ENCODE measurements around the gene GPRC5B.

Gene GPRC5B

GRCh38 chr16:19871721-19872120 lies 12.9 kb downstream of the GPRC5B start:
- DNase-seq (ENCODE audit: low spot score) = no peak

- no peak for DNase-seq (ENCODE audit: low spot score)
Observed at GRCh38 chr16:19868421-19868820, 16.2 kb downstream of the GPRC5B start.

- DNase-seq (ENCODE audit: low spot score) = no peak
Observed at GRCh38 chr16:19864566-19864965, 20.1 kb downstream of the GPRC5B start.

GRCh38 chr16:19863990-19864389 lies 20.7 kb downstream of the GPRC5B start:
- no peak for DNase-seq (ENCODE audit: low spot score)

- DNase-seq (ENCODE audit: low spot score) = no peak
Observed at GRCh38 chr16:19861811-19862327, 22.8 kb downstream of the GPRC5B start.

- DNase-seq (ENCODE audit: low spot score) = no peak
Observed at GRCh38 chr16:19861133-19861532, 23.5 kb downstream of the GPRC5B start.

- no peak for DNase-seq (ENCODE audit: low spot score)
Observed at GRCh38 chr16:19860166-19861041, 24.2 kb downstream of the GPRC5B start.

- DNase-seq (ENCODE audit: low spot score) = no peak
Observed at GRCh38 chr16:19859603-19860002, 25.0 kb downstream of the GPRC5B start.

GRCh38 chr16:19859166-19859565 lies 25.5 kb downstream of the GPRC5B start:
- no peak for DNase-seq (ENCODE audit: low spot score)

GRCh38 chr16:19858340-19859018 lies 26.2 kb downstream of the GPRC5B start:
- no peak for DNase-seq (ENCODE audit: low spot score)

- no peak for DNase-seq (ENCODE audit: low spot score)
Observed at GRCh38 chr16:19857593-19858339, 26.9 kb downstream of the GPRC5B start.

- DNase-seq (ENCODE audit: low spot score) = no peak
Observed at GRCh38 chr16:19856120-19856519, 28.5 kb downstream of the GPRC5B start.

GRCh38 chr16:19854543-19854876 lies 30.1 kb downstream of the GPRC5B start:
- DNase-seq (ENCODE audit: low spot score) = no peak

- DNase-seq (ENCODE audit: low spot score) = no peak
Observed at GRCh38 chr16:19853742-19854542, 30.7 kb downstream of the GPRC5B start.

- DNase-seq (ENCODE audit: low spot score) = no peak
Observed at GRCh38 chr16:19853132-19853741, 31.4 kb downstream of the GPRC5B start.

GRCh38 chr16:19851476-19851875 lies 33.2 kb downstream of the GPRC5B start:
- DNase-seq (ENCODE audit: low spot score) = no peak

- no peak for DNase-seq (ENCODE audit: low spot score)
Observed at GRCh38 chr16:19850131-19850817, 34.4 kb downstream of the GPRC5B start.

GRCh38 chr16:19848756-19849155 lies 35.9 kb downstream of the GPRC5B start:
- DNase-seq (ENCODE audit: low spot score) = no peak

- DNase-seq (ENCODE audit: low spot score) = no peak
Observed at GRCh38 chr16:19846436-19846835, 38.2 kb downstream of the GPRC5B start.

GRCh38 chr16:19844945-19845641 lies 39.6 kb downstream of the GPRC5B start:
- no peak for DNase-seq (ENCODE audit: low spot score)

All from activated CD4-positive, alpha-beta T cell treated with anti-CD3 and anti-CD28 coated beads, Interleukin-2, Interleukin-4, amounts not matched to agents 100 ng/mL and 50 ng/mL, durations not matched to agents 16 hours and 8 hours (primary cell).